ENCODE results near the gene PPP2R2D. TPM values are rescaled to one million over a fixed set of nuclear protein-coding genes. Genes with fewer than 3 reads are reported as not detected.

The PPP2R2D gene
- total RNA-seq, 1 experiment from 2014 or later, result 33.2 TPM

DNA sequence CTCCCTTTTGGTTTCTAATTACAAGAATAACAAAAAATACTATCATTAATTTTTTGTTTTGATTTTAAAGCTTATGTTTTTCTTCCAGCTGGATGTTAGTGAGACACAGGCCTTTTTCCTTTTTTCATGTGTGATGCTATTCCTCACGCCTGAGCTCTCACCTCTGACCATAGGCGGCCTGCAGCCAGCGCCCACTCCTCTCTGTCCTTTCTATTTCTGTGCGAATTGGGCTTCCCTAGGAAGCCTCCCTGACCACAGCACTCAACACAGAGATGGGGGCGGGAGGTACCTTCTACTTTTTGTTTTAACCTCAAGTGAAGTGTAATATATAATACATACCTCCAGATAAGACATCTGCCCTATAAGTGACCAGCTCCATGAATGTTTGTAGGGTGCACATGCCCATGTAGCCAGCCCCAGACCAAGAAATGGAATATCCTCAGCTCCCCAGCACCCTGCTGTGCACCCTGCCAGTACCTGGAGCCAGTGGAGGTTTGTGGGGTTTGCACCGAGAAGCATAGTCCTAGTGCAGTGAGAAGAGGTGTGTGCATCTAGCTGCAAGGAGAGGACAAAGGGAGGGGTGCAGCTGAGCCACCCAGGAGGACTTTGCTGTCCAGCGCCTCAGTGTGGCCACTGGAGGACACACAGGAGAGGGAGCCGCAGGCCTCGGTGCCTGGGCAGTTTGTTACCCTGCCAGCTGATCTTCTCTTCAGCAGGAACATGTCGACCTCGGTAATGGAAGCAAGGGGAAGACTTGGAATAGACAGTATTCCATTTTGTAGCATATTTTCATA, 42.4 kb downstream of the PPP2R2D start (continued):
- no peak for TF ChIP-seq ZNF263 (CRISPR knock-in tag; IDR thresholded peaks at IDR 0.05; ENCODE audit: low read depth)
- TF ChIP-seq, protein P1, sequence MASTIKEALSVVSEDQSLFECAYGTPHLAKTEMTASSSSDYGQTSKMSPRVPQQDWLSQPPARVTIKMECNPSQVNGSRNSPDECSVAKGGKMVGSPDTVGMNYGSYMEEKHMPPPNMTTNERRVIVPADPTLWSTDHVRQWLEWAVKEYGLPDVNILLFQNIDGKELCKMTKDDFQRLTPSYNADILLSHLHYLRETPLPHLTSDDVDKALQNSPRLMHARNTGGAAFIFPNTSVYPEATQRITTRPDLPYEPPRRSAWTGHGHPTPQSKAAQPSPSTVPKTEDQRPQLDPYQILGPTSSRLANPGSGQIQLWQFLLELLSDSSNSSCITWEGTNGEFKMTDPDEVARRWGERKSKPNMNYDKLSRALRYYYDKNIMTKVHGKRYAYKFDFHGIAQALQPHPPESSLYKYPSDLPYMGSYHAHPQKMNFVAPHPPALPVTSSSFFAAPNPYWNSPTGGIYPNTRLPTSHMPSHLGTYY (CRISPR knock-in tag; IDR thresholded peaks at IDR 0.05), result no peak

DNA sequence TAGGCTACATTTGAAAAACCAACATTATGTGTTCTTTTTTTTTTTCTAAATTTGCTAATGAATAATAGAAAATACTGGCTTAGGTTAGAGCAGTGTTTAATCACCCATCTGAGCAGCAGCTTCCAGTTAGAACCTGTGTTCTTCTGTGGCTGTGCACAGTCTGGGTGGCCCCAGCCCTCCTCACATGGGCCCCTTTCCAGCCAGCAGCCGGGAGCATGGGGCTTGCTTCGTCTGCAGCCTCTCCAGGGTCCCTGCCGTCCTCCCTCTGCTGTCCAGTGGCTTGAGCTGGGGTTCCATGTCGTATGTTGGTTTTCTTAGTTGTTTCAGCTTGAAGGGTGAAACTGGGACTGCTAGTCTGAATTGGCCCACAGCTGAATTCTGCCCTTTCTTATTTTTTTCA, 43.6 kb downstream of the PPP2R2D start:
- Mint-ChIP-seq H3K27ac (no peak overlapping the region), H3K9me3 (no peaks in the 10 kb centered on the region), H3K27me3 (ENCODE audit: low read depth) (no peaks in the 10 kb centered on the region), H3K36me3 (peaks cover 77% of the 10 kb centered on the region), H3K4me3 (no peak overlapping the region), H3K4me1 (no peaks in the 10 kb centered on the region)
- TF ChIP-seq, protein P2, sequence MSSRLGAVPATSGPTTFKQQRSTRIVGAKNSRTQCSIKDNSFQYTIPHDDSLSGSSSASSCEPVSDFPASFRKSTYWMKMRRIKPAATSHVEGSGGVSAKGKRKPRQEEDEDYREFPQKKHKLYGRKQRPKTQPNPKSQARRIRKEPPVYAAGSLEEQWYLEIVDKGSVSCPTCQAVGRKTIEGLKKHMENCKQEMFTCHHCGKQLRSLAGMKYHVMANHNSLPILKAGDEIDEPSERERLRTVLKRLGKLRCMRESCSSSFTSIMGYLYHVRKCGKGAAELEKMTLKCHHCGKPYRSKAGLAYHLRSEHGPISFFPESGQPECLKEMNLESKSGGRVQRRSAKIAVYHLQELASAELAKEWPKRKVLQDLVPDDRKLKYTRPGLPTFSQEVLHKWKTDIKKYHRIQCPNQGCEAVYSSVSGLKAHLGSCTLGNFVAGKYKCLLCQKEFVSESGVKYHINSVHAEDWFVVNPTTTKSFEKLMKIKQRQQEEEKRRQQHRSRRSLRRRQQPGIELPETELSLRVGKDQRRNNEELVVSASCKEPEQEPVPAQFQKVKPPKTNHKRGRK (CRISPR knock-in tag; IDR thresholded peaks at IDR 0.05; ENCODE audit: borderline replicate concordance), result no peak
- TF ChIP-seq, protein P3, sequence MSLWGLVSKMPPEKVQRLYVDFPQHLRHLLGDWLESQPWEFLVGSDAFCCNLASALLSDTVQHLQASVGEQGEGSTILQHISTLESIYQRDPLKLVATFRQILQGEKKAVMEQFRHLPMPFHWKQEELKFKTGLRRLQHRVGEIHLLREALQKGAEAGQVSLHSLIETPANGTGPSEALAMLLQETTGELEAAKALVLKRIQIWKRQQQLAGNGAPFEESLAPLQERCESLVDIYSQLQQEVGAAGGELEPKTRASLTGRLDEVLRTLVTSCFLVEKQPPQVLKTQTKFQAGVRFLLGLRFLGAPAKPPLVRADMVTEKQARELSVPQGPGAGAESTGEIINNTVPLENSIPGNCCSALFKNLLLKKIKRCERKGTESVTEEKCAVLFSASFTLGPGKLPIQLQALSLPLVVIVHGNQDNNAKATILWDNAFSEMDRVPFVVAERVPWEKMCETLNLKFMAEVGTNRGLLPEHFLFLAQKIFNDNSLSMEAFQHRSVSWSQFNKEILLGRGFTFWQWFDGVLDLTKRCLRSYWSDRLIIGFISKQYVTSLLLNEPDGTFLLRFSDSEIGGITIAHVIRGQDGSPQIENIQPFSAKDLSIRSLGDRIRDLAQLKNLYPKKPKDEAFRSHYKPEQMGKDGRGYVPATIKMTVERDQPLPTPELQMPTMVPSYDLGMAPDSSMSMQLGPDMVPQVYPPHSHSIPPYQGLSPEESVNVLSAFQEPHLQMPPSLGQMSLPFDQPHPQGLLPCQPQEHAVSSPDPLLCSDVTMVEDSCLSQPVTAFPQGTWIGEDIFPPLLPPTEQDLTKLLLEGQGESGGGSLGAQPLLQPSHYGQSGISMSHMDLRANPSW (CRISPR knock-in tag; conservative IDR thresholded peaks at IDR 0.05; ENCODE audit: low read depth), result no peak
- TF ChIP-seq OVOL2 (CRISPR knock-in tag; IDR thresholded peaks at IDR 0.05; ENCODE audit: borderline replicate concordance), result no peak
- no peak for TF ChIP-seq TP53 (CRISPR knock-in tag; IDR thresholded peaks at IDR 0.05)
- TF ChIP-seq, protein P4, sequence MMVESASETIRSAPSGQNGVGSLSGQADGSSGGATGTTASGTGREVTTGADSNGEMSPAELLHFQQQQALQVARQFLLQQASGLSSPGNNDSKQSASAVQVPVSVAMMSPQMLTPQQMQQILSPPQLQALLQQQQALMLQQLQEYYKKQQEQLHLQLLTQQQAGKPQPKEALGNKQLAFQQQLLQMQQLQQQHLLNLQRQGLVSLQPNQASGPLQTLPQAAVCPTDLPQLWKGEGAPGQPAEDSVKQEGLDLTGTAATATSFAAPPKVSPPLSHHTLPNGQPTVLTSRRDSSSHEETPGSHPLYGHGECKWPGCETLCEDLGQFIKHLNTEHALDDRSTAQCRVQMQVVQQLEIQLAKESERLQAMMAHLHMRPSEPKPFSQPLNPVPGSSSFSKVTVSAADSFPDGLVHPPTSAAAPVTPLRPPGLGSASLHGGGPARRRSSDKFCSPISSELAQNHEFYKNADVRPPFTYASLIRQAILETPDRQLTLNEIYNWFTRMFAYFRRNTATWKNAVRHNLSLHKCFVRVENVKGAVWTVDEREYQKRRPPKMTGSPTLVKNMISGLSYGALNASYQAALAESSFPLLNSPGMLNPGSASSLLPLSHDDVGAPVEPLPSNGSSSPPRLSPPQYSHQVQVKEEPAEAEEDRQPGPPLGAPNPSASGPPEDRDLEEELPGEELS (CRISPR knock-in tag; IDR thresholded peaks at IDR 0.05), result no peak
- no peak for TF ChIP-seq SMAD3 (CRISPR knock-in tag; IDR thresholded peaks at IDR 0.05; ENCODE audit: borderline replicate concordance)
- TF ChIP-seq, protein P5, sequence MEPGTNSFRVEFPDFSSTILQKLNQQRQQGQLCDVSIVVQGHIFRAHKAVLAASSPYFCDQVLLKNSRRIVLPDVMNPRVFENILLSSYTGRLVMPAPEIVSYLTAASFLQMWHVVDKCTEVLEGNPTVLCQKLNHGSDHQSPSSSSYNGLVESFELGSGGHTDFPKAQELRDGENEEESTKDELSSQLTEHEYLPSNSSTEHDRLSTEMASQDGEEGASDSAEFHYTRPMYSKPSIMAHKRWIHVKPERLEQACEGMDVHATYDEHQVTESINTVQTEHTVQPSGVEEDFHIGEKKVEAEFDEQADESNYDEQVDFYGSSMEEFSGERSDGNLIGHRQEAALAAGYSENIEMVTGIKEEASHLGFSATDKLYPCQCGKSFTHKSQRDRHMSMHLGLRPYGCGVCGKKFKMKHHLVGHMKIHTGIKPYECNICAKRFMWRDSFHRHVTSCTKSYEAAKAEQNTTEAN (CRISPR knock-in tag; IDR thresholded peaks at IDR 0.05), result no peak
- no peak for TF ChIP-seq CREM (CRISPR knock-in tag; IDR thresholded peaks at IDR 0.05)
- TF ChIP-seq, protein P6, sequence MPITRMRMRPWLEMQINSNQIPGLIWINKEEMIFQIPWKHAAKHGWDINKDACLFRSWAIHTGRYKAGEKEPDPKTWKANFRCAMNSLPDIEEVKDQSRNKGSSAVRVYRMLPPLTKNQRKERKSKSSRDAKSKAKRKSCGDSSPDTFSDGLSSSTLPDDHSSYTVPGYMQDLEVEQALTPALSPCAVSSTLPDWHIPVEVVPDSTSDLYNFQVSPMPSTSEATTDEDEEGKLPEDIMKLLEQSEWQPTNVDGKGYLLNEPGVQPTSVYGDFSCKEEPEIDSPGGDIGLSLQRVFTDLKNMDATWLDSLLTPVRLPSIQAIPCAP (CRISPR knock-in tag; IDR thresholded peaks at IDR 0.05), result no peak
- TF ChIP-seq, protein P7, sequence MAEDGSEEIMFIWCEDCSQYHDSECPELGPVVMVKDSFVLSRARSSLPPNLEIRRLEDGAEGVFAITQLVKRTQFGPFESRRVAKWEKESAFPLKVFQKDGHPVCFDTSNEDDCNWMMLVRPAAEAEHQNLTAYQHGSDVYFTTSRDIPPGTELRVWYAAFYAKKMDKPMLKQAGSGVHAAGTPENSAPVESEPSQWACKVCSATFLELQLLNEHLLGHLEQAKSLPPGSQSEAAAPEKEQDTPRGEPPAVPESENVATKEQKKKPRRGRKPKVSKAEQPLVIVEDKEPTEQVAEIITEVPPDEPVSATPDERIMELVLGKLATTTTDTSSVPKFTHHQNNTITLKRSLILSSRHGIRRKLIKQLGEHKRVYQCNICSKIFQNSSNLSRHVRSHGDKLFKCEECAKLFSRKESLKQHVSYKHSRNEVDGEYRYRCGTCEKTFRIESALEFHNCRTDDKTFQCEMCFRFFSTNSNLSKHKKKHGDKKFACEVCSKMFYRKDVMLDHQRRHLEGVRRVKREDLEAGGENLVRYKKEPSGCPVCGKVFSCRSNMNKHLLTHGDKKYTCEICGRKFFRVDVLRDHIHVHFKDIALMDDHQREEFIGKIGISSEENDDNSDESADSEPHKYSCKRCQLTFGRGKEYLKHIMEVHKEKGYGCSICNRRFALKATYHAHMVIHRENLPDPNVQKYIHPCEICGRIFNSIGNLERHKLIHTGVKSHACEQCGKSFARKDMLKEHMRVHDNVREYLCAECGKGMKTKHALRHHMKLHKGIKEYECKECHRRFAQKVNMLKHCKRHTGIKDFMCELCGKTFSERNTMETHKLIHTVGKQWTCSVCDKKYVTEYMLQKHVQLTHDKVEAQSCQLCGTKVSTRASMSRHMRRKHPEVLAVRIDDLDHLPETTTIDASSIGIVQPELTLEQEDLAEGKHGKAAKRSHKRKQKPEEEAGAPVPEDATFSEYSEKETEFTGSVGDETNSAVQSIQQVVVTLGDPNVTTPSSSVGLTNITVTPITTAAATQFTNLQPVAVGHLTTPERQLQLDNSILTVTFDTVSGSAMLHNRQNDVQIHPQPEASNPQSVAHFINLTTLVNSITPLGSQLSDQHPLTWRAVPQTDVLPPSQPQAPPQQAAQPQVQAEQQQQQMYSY (CRISPR knock-in tag; IDR thresholded peaks at IDR 0.05), result no peak
- no peak for TF ChIP-seq GRHL2 (CRISPR knock-in tag; IDR thresholded peaks at IDR 0.05; ENCODE audit: insufficient replicate concordance, severe bottlenecking)
- DNase-seq (ENCODE audit: low spot score), result no peak
- ATAC-seq, result no peak
- ChIA-PET POLR2A (no interaction called here), CTCF (interaction anchor here (2.1 to 3.1 kb wide), 3 partner anchors 45 to 78 kb away, joined by 7 to 23 read pairs (median 16); partner anchors contain the start of gene PPP2R2D)

All from WTC11 (cell line).